A673 (cell line): Measurements from ENCODE around the gene NUDT8. TPM values are rescaled to one million over a fixed set of nuclear protein-coding genes. Genes with fewer than 3 reads are reported as not detected.
"Not testable (repeated sequence)": the region's sequence is repeated elsewhere in the genome, so short reads cannot be mapped to it uniquely, and the experiment has no call there.

ENCODE experiments used
- BruUV-seq: library from RNA; stranded (reverse); fragments of 400-500 nt; replicated peaks from 2 replicates; lab custom pipeline; 2021; lab: Mats Ljungman, UMichigan
- CTCF ChIA-PET: fragments of 300-600 bp; sonication (Branson Sonifier 250); formaldehyde crosslinking; loops from one replicate; lab custom pipeline; 2022; ENCODE audit warnings: antibody characterized with exemption; lab: Charles Lee
- POLR2A ChIA-PET: fragments of 300-600 bp; sonication (Branson Sonifier 250); formaldehyde crosslinking; loops from one replicate; lab custom pipeline; 2022; ENCODE audit warnings: antibody characterized with exemption; ENCODE audit not compliant: low non-redundant PET; lab: Charles Lee
- DNase-seq: peaks from one replicate; pipeline ENCODE4 v3.0.0-alpha.2; 2015; ENCODE audit warnings: low spot score
- H3K27ac ChIP-seq: fragments of 200-600 bp; sonication (generic); 2 replicates; pipeline ENCODE4 v1.5.1; 2016; ENCODE audit warnings: mixed run types, low read depth, mild to moderate bottlenecking, mixed read lengths, antibody characterized with exemption, low read length; ENCODE audit not compliant: poor library complexity, severe bottlenecking
- H3K27me3 ChIP-seq: fragments of 200-600 bp; sonication (generic); replicated peaks from 2 replicates; pipeline ENCODE4 v1.6.1; 2017; ENCODE audit warnings: mixed run types, low read depth, mild to moderate bottlenecking, mixed read lengths, antibody characterized with exemption, low read length; ENCODE audit not compliant: insufficient read depth, poor library complexity
- H3K36me3 ChIP-seq: fragments of 200-600 bp; sonication (generic); 2 replicates; pipeline ENCODE4 v1.6.1; 2016; ENCODE audit warnings: mixed run types, mild to moderate bottlenecking, mixed read lengths, antibody characterized with exemption, low read length; ENCODE audit not compliant: insufficient read depth, poor library complexity, severe bottlenecking
- H3K4me1 ChIP-seq: fragments of 200-600 bp; sonication (generic); 2 replicates; pipeline ENCODE4 v1.6.1; 2017; ENCODE audit warnings: mixed run types, mild to moderate bottlenecking, mixed read lengths, antibody characterized with exemption, low read length; ENCODE audit not compliant: insufficient read depth, poor library complexity, severe bottlenecking
- H3K4me3 ChIP-seq: fragments of 200-600 bp; sonication (generic); 2 replicates; pipeline ENCODE4 v1.5.1; 2016; ENCODE audit warnings: low read depth, mixed run types, mild to moderate bottlenecking, mixed read lengths, low read length; ENCODE audit not compliant: poor library complexity, severe bottlenecking
- H3K9me3 ChIP-seq: fragments of 200-600 bp; sonication (generic); 2 replicates; pipeline ENCODE4 v1.6.1; 2016; ENCODE audit warnings: mixed run types, low read depth, mild to moderate bottlenecking, mixed read lengths, antibody characterized with exemption, low read length; ENCODE audit not compliant: poor library complexity, severe bottlenecking
- EZH2 ChIP-seq: fragments of 200-600 bp; sonication (generic); IDR thresholded peaks from 2 replicates; pipeline ENCODE4 v1.6.1; 2017; ENCODE audit warnings: borderline replicate concordance, low read depth, mild to moderate bottlenecking, mixed read lengths, antibody characterized with exemption, low read length; ENCODE audit not compliant: poor library complexity, severe bottlenecking
- intact Hi-C: fragments of 100-400 bp; cut with micrococcal nuclease; formaldehyde crosslinking; loops from one replicate; pipeline ENCODE4 v1.10.0; 2022; ENCODE audit not compliant: unreplicated experiment
- total RNA-seq: library from RNA; stranded (reverse); gene quantifications from 2 replicates; pipeline ENCODE4 v1.2.3, GENCODE V29; 2021
- TF ChIP-seq, protein P1 (sequence below): fragments of 300-800, 200-600 bp; sonication (generic); conservative IDR thresholded peaks from 2 replicates; pipeline ENCODE4 v1.5.1; 2017; ENCODE audit warnings: low read depth, mild to moderate bottlenecking, antibody characterized with exemption, low read length, moderate library complexity, mixed read lengths

NUDT8 gene
- total RNA-seq, 1 experiment from 2014 or later = 3.4 TPM

DNA sequence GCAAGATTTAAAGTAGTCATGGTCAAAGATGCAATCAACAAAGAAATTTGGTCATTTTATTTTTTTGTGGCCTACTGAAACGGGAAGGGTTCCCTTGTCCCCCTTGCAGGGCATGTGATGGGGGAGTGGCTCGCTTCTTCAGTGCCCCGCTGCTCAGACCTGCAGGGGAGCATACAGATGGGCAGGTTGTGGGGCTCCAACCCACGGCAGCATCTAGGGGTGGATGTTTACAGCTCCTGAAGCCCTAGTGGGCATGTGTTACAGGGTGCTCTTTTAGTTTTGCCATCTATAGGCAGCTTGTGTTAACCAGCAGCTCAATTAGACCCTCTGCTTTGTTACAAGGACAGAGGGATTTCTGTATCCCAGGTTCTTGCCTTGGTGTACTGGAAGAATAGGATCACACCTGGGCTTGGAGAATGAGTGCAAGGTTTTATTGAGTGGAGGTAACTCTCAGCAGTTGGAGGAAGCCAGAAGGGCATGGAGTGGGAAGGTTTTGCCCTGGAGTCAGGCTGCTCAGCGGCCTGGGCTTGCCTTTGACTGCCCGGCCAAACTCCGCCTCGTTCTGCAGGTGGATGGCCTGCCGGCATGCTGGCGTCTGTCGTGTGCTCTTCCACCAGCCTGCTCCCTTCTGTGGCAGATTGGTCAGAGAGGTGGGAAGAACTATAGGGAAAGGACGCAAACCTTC lies 36.7 kb downstream of the NUDT8 start:
- CTCF ChIA-PET = interaction anchor here (0.6 kb wide), 1 partner anchor 1234 kb away, joined by 6 read pairs; no protein-coding TSS in a partner anchor
- Histone ChIP-seq H3K27me3 (no peaks in the 10 kb centered on the region), H3K4me1 (no peaks in the 10 kb centered on the region), H3K36me3 (peaks cover 5% of the 10 kb centered on the region), H3K9me3 (no peaks in the 10 kb centered on the region), H3K27ac (no peak overlapping the region), H3K4me3 (no peak overlapping the region)
- intact Hi-C loops = no loop called here
- POLR2A ChIA-PET = no interaction called here
- TF ChIP-seq EZH2 = no peak
- TF ChIP-seq, protein P1, sequence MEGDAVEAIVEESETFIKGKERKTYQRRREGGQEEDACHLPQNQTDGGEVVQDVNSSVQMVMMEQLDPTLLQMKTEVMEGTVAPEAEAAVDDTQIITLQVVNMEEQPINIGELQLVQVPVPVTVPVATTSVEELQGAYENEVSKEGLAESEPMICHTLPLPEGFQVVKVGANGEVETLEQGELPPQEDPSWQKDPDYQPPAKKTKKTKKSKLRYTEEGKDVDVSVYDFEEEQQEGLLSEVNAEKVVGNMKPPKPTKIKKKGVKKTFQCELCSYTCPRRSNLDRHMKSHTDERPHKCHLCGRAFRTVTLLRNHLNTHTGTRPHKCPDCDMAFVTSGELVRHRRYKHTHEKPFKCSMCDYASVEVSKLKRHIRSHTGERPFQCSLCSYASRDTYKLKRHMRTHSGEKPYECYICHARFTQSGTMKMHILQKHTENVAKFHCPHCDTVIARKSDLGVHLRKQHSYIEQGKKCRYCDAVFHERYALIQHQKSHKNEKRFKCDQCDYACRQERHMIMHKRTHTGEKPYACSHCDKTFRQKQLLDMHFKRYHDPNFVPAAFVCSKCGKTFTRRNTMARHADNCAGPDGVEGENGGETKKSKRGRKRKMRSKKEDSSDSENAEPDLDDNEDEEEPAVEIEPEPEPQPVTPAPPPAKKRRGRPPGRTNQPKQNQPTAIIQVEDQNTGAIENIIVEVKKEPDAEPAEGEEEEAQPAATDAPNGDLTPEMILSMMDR = no peak
- no TSS peak for BruUV-seq
- DNase-seq = no peak

DNA sequence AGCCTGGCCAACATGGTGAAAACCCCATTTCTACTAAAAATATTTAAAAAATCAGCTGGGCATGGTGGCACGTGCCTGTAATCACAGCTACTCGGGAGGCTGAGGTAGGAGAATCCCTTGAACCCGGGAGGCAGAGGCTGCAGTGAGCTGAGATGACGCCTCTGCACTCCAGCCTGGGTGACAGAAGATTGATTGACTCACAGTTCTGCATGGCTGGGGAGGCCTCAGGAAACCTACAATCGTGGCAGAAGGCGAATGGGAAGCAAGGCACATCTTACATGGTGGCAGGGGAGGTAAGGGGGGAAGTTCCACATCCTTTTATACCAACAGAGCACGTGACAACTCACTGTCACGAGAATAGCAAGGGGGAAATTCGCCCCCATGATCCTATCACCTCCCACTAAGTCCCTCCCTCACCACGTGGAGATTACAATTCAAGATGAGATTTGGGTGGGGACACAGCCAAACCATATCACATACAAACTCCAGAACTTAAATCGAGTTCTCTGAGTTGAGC lies 40.8 kb downstream of the NUDT8 start:
- intact Hi-C loops, DNase-seq, H3K9me3 ChIP-seq, H3K27ac ChIP-seq, H3K27me3 ChIP-seq, BruUV-seq, H3K4me3 ChIP-seq, POLR2A ChIA-PET, CTCF ChIA-PET: not testable (repeated sequence)
- H3K36me3 ChIP-seq = peaks cover 37% of the 10 kb centered on the region
- H3K4me1 ChIP-seq = peaks cover 12% of the 10 kb centered on the region

DNA sequence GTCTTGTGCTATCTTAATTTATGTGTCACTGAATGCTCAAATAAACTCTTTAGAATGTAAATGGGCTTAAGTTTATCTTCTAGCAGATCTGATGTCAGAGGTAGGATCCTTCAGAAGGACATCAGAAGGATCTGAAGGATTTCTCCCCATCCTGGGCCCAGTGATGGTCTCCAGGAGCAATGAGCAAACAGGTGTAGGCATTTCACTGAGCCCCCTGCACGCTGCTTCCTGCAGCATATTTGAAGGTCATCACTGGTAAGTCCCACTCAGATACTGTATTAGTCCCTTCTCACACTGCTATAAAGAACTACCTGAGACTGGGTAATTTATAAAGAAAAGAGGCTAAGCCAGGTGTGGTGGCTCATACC lies 41.6 kb downstream of the NUDT8 start:
- intact Hi-C loops = no loop called here
- no TSS peak for BruUV-seq
- Histone ChIP-seq H3K27ac (no peak overlapping the region), H3K4me1 (peaks cover 12% of the 10 kb centered on the region), H3K27me3 (no peaks in the 10 kb centered on the region), H3K4me3 (no peak overlapping the region), H3K36me3 (peaks cover 37% of the 10 kb centered on the region), H3K9me3 (no peaks in the 10 kb centered on the region)
- ChIA-PET CTCF (no interaction called here), POLR2A (no interaction called here)
- DNase-seq = no peak
- no peak for TF ChIP-seq EZH2
- TF ChIP-seq, protein P1 = no peak
